T-helper 9 cell (primary cell): ENCODE results near the gene MICAL3.

ENCODE experiments used
- DNase-seq: peaks from one replicate; pipeline ENCODE4 v3.0.0-alpha.2; 2020

The MICAL3 gene

GRCh38 chr22:17864398-17865182, 159.8 kb downstream of the MICAL3 start:
- no peak for DNase-seq

DNA sequence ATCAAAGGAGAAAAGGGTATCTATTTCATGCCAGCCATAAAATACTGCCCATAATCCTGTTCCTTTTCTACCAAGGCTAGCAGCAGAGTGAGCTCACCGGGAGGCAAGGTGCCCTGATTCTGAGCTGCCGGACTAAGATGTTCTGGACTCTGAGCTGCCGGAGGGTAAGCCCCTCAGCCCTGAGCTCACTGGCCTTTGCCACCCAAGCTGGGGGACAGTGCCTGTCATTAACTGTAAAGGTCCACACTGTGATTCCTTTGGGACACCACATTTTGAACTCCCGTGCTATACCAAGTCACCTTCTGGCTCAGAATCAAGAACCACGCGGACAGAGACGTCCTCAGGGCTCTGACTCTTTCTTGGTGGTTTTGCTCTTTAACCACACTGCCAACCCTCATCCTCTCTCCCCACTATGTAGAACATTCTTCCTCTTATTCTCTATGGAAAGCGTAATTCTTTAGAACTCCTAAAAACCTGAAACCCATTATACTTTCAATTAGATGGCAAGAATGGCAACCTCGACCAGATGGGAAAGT, 161.6 kb downstream of the MICAL3 start:
- no peak for DNase-seq

DNA sequence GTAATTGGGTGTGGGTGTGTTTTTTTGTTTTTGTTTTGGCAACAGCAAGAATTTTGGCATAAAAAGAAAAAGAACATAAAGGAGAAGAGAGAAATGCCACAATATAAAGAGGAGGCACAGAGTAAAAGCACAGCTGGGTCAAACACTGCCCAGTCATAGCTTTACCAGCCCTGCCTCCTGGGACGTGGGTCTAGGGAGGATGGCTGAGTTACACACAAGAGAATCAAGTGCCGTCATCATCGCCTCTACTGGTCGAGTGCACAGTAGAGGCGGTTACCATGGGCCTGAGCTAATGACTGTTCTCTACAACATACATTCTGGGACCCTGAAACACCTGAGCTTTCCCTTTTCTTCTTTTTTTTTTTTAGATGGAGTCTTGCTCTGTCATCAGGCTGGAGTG, 162.5 kb downstream of the MICAL3 start:
- no peak for DNase-seq

- DNase-seq = no peak
Measured at GRCh38 chr22:17860220-17860965, 164.0 kb downstream of the MICAL3 start.

- no peak for DNase-seq
Measured at GRCh38 chr22:17858033-17858432, 166.3 kb downstream of the MICAL3 start.

DNA sequence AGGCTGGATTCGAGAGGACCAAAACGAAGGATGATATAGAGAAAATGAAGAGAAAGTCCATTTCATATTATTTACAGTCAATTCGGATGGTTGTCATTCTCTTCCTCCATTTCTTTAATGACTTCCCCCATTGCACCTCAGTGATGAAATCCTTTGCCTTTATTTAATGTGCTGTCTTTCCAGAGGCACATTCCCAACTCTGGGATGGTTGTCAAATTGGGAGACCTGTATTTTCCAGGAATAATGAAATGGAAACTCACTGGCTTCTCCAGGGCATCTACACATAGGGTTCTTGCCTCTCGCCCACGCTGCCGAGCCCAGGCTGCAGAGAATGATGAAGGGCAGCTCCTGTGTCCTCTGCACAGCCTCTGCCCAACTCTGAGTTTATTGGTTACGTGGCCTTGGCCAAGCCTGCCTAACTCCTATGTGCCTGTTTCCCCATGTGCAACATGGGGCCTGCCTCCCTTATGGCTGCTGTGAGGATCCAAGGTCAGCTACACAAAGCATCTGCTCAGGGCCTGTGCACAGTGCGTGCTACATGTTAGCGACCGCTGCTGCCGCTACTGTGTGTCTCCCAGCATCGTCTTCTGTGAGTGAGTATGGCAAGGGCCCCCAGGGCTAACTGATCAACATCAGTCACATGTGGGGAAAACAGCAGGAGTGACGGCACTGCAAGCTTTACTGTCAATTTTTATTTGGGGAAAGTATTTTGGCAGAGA, 168.6 kb downstream of the MICAL3 start:
- no peak for DNase-seq

- DNase-seq = no peak
Measured at GRCh38 chr22:17853073-17853472, 171.3 kb downstream of the MICAL3 start.

DNA sequence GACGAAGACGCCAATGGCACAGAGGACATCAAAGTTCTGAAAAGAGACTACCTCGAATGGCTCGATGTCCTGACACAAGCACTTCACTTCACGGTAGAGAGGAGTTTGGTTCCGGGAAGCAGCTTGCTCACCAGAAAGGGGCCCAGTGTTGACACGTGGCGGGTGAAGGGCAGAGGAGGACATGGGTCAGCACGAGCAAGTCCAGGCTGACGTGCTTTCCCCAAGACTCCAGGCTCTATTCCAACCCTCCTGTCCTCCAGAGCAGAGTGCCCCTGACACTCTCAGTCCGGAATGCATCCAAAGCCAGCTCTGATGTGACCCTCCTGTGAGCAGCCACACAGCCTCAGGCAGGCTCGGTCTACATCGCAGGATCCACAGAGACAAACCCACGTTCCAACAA, 172.6 kb downstream of the MICAL3 start:
- no peak for DNase-seq

DNA sequence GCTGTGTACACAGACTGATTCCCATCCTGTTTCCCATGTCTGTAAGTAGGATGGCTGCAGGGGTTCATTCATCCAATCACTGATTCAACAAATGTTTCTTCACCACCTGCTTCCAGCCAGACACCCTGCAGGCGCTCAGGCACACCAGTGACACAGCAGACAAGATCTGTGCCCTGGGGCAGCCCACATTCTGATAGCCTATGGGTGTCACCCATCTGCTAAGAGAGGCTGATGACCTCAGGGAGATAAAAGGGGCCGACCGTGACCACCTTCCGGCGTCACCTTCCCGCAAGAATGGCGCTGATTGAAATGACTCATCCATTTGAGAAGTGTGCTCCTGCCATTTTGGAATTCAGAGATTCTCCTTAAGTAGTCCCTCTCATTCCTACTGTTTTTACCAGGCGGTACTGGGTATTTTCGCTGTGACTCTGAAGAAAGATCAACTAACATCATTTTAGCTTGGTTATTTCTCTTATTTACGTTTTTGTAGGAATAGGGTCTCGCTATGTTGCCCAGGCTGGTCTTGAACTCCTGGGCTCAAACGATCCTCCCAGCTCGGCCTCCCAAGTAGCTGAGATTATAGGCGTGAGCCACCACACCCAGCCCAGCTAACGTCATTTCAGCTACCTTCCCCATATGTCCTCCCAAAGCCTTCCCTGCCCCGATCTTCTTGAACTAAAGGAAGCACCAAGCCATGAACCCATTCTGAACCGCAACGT, 176.8 kb downstream of the MICAL3 start:
- no peak for DNase-seq

GRCh38 chr22:17846326-17846992, 177.9 kb downstream of the MICAL3 start:
- DNase-seq = no peak

DNA sequence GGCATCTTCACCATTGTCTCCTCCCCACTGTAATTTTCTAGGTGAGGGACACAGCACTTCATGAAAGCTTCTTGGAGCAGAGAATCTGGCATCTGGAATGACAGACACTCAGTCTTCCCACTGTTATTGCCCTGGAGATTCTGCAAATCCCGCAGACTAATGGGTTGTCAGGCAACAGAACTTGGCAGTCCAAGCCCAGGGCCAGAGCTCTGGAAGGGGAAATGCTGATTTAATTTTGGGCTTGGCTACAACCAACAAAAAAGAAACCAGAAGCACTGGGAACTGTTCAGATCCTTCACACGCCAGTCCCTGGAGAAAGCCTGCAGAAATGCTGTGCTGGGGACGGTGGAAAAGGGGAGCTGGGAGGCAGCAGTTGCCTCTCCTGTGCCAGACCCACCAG, 178.6 kb downstream of the MICAL3 start:
- no peak for DNase-seq

- no peak for DNase-seq
Measured at GRCh38 chr22:17845327-17845726, 179.0 kb downstream of the MICAL3 start.

GRCh38 chr22:17844150-17844549, 180.2 kb downstream of the MICAL3 start:
- no peak for DNase-seq

GRCh38 chr22:17842386-17842785, 182.0 kb downstream of the MICAL3 start:
- peak; percentile 6 for DNase-seq

GRCh38 chr22:17841836-17842235, 182.5 kb downstream of the MICAL3 start:
- DNase-seq = no peak

DNA sequence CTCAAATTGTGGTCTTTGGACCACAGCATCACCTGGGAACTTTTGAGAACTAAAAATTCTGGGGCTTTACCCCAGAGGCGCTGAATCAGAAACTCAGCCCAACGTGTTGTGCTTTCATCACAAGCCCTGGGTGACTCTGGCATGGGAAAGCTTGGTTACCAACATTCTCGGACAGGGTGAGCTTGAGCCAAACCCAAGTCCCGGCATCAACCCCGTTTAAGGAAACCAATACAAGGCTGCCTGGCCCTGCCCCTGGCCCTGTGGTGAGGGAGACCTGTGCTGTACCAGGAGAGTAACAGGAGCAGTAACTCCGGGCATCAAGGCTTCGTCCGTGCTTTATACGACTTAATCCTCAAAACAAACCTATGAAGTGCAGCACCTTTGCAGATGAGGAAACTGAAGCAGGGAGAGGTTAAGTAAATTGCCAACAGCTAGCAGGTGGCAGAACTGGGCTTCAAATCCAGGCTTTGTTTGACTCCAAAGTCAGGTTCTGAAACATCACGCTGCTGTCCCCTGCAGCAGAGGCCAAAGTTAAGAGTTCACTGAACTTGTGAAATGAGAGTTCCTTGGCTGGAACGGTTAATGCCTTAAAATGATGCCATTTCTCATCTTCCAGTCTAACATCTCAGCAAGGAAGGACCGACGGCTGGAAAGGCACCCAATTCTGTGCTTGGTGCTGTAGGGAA, 186.0 kb downstream of the MICAL3 start:
- DNase-seq = no peak

DNA sequence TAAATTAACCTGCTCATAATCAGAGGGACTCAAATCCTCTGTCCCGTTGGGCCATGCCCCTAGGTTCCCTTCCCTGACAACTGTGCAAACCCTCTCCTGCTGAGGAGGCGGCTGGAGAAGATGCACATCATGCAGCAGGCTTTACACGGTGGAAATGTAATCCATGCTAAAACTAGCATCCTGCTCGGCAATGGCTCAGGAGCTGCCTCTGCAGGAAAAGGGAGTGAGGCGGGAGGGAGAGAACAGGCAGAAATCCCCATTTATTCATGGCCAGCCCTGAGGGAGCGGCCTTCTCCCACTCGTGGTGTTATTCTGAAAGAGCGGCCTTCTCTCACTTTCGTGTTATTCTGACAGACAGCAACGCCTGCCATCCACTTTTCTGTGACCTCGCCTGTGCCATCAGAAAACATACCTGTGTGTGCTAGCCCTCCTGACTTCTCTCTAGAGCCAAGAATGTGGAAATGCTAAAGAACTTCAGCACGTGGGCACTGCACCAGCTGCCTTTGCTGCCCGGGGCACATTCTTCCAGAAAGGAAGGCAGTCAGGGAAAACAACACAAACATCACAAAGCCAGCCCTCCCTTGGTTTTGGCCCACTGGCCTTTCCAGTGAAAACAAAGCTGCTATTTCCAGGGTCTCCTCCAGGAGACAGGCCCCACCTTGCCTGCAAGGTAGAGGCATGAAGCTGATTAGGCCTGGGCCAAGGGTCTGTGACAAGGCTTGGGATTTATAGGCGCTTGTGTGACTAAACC, 187.2 kb downstream of the MICAL3 start:
- DNase-seq = no peak

GRCh38 chr22:17835256-17835655, 189.1 kb downstream of the MICAL3 start:
- DNase-seq = no peak

DNA sequence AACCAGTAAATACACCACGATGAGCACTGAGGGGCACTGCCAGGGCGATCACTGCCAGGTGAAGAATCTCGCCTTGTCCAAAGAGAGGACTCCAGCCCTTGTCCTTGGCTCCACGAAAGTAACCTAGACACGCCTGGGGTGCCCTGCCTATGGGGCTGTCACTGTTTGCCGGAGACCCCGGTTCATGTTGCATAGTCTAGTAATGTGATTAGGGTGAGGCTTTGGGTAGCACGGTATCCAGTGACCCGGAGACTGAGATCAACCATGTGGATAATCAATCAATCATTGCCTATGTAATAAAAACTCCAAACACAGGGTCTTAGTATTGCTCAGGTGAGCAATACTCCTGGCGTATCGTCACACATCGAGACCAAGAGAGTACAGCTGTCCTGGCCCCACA, 190.9 kb downstream of the MICAL3 start:
- DNase-seq = no peak

DNA sequence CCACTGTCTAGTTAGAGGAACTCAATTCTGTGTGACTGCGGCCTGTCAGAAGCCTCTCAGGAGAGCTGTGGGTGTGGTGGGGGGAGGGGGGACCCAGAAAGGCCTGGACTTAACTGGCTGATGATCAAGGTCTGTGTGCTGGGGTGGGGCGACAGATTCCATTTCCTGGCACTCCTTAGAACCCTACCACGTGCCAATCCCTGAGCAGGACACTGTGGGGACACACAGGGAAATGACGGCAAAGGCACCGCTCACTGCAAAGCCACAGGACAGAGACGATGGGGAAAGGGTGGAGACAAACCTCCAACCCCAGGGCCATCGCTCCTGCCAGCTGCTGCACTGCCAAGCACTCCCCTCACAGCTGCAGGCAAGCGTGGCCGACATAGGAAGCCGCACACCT, 191.7 kb downstream of the MICAL3 start:
- no peak for DNase-seq
